Measurements from ENCODE around the gene CLEC4F.

GRCh38 chr2:70827388-70827787 lies 7.0 kb upstream of the CLEC4F start:
- TF ChIP-seq BCL3 (IDR thresholded peaks at IDR 0.05; ENCODE audit: borderline replicate concordance, insufficient read depth, low read depth, low read length, poor library complexity, severe bottlenecking) (no peak), MAX (IDR thresholded peaks at IDR 0.05; ENCODE audit: low read depth, low read length) (no peak), RCOR1 (conservative IDR thresholded peaks at IDR 0.05; ENCODE audit: low read depth, low read length) (no peak), POLR2AphosphoS5 (IDR thresholded peaks at IDR 0.05; ENCODE audit: low read length) (no peak), POLR2A (IDR thresholded peaks at IDR 0.05; ENCODE audit: low read depth, low read length) (no peak), NKRF (conservative IDR thresholded peaks at IDR 0.05) (no peak)
- TF ChIP-seq, protein P1, sequence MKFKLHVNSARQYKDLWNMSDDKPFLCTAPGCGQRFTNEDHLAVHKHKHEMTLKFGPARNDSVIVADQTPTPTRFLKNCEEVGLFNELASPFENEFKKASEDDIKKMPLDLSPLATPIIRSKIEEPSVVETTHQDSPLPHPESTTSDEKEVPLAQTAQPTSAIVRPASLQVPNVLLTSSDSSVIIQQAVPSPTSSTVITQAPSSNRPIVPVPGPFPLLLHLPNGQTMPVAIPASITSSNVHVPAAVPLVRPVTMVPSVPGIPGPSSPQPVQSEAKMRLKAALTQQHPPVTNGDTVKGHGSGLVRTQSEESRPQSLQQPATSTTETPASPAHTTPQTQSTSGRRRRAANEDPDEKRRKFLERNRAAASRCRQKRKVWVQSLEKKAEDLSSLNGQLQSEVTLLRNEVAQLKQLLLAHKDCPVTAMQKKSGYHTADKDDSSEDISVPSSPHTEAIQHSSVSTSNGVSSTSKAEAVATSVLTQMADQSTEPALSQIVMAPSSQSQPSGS (IDR thresholded peaks at IDR 0.05; ENCODE audit: low read length): no peak
